ENCODE results near the gene PPP5C.
"Not testable (repeated sequence)": the region's sequence is repeated elsewhere in the genome, so short reads cannot be mapped to it uniquely, and the experiment has no call there.

The PPP5C gene

DNA sequence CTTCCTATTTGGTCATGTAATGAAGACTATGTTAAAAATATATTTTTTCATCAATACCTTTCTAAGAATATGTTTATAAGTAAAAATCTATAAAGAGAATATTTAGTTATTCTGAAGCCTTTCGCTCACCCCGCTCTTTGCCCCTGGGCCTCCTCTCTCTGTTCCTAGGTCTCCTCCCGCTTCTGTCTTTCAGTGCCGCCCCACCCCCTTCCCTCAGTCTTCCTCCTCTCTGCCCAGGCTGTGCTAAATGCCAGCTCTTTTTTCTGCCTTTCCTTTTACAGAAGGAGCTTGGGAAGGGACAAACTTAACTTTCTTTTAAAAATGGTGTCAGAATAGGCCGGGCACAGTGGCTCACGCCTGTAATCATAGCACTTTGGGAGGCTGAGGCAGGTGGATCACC, 27.3 kb upstream of the PPP5C start:
- Mint-ChIP-seq H3K9me3 (no peaks in the 10 kb centered on the region), H3K4me1 (ENCODE audit: low read depth) (no peaks in the 10 kb centered on the region), H3K27ac (no peak overlapping the region), H3K36me3 (ENCODE audit: low read depth) (no peaks in the 10 kb centered on the region), H3K4me3 (no peak overlapping the region), H3K27me3 (ENCODE audit: low read depth) (no peaks in the 10 kb centered on the region)
- DNase-seq (ENCODE audit: low spot score), result no peak

- Mint-ChIP-seq H3K9me3 (no peaks in the 10 kb centered on the region), H3K27ac (no peak overlapping the region), H3K36me3 (ENCODE audit: low read depth) (no peaks in the 10 kb centered on the region), H3K4me1 (ENCODE audit: low read depth) (no peaks in the 10 kb centered on the region), H3K27me3 (ENCODE audit: low read depth) (no peaks in the 10 kb centered on the region), H3K4me3 (no peak overlapping the region)
- no peak for DNase-seq (ENCODE audit: low spot score)
Measured at GRCh38 chr19:46320559-46320958, 26.3 kb upstream of the PPP5C start.

DNA sequence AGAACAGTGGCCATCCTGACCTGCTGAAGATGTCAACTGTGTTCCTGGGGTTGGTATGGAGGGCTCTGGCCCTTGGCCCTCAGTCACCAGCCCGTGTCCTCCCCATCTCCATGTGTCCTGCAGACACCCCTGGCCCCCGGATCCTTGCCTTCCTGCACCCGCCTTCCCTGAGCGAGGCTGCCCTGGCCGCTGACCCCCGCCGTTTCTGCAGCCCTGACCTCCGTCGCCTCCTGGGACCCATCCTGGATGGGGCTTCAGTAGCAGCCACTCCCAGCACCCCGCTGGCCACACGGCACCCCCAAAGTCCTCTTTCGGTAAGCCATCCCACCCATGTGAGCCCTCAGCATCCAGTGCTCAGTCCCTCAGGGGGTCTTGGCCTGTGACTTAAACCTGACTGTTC, 25.2 kb upstream of the PPP5C start:
- Mint-ChIP-seq H3K9me3 (peaks cover 7% of the 10 kb centered on the region), H3K27me3 (ENCODE audit: low read depth) (no peaks in the 10 kb centered on the region), H3K36me3 (ENCODE audit: low read depth) (no peaks in the 10 kb centered on the region), H3K4me3 (no peak overlapping the region), H3K27ac (no peak overlapping the region), H3K4me1 (ENCODE audit: low read depth) (no peaks in the 10 kb centered on the region)
- DNase-seq (ENCODE audit: low spot score), result no peak

- not testable (repeated sequence) for H3K4me3 Mint-ChIP-seq; H3K27ac Mint-ChIP-seq; H3K27me3 Mint-ChIP-seq (ENCODE audit: low read depth); H3K36me3 Mint-ChIP-seq (ENCODE audit: low read depth); DNase-seq (ENCODE audit: low spot score); H3K4me1 Mint-ChIP-seq (ENCODE audit: low read depth)
- peaks cover 16% of the 10 kb centered on the region for H3K9me3 Mint-ChIP-seq
Measured at GRCh38 chr19:46323227-46323626, 23.7 kb upstream of the PPP5C start.

DNA sequence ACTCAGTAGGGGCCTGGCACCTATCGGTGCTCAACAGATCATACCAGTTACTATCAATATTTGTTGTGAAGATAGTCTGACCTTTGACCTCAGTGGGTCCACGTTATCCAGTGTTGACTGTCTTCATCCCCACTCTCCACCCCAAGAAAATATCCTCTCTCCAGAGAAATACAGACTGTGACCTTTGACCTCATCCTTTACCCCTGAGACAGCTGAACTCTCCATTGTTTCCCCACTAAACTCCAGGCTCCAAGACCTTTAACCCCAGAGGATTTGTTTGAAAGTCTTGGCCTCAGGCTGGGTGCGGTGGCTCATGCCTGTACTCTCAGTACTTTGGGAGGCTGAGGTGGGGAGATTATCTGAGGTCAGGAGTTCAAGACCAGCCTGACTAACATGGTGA, 22.6 kb upstream of the PPP5C start:
- Mint-ChIP-seq H3K27me3 (ENCODE audit: low read depth) (no peaks in the 10 kb centered on the region), H3K9me3 (peaks cover 23% of the 10 kb centered on the region), H3K36me3 (ENCODE audit: low read depth) (no peaks in the 10 kb centered on the region), H3K27ac (no peak overlapping the region), H3K4me3 (no peak overlapping the region), H3K4me1 (ENCODE audit: low read depth) (no peaks in the 10 kb centered on the region)
- no peak for DNase-seq (ENCODE audit: low spot score)

- Mint-ChIP-seq H3K4me1 (ENCODE audit: low read depth) (no peaks in the 10 kb centered on the region), H3K27me3 (ENCODE audit: low read depth) (no peaks in the 10 kb centered on the region), H3K4me3 (no peak overlapping the region), H3K36me3 (ENCODE audit: low read depth) (no peaks in the 10 kb centered on the region), H3K27ac (no peak overlapping the region), H3K9me3 (peaks cover 34% of the 10 kb centered on the region)
- DNase-seq (ENCODE audit: low spot score), result no peak
Measured at GRCh38 chr19:46326608-46327007, 20.3 kb upstream of the PPP5C start.

DNA sequence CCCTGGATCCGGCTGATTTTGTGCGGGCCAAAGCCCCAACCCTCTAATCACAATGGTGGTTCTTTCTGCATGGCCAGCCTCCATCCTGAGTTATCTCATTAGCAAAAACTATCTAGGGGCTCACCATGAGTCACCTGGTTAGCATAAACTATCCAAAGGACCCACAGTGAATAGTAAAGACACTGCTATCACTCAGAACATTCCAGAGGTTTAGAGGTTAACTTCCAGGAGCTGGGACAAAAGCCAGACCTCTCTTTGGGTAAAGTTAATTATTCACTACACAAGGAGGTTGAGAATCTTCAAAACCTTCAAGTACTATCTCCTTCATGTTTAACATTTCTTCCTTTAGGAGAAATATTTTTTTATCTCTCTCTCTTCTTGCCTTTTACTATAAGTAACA, 18.8 kb upstream of the PPP5C start:
- H3K4me3 Mint-ChIP-seq, result no peak overlapping the region
- H3K27me3 Mint-ChIP-seq (ENCODE audit: low read depth), result no peaks in the 10 kb centered on the region
- H3K4me1 Mint-ChIP-seq (ENCODE audit: low read depth), result no peaks in the 10 kb centered on the region
- no peak overlapping the region for H3K27ac Mint-ChIP-seq
- no peak for DNase-seq (ENCODE audit: low spot score)
- no peaks in the 10 kb centered on the region for H3K36me3 Mint-ChIP-seq (ENCODE audit: low read depth)
- peaks cover 34% of the 10 kb centered on the region for H3K9me3 Mint-ChIP-seq

- Mint-ChIP-seq H3K4me1 (ENCODE audit: low read depth) (no peaks in the 10 kb centered on the region), H3K36me3 (ENCODE audit: low read depth) (no peaks in the 10 kb centered on the region), H3K4me3 (no peak overlapping the region), H3K9me3 (peaks cover 34% of the 10 kb centered on the region), H3K27ac (no peak overlapping the region), H3K27me3 (ENCODE audit: low read depth) (no peaks in the 10 kb centered on the region)
- DNase-seq (ENCODE audit: low spot score), result no peak
Measured at GRCh38 chr19:46330319-46330918, 16.5 kb upstream of the PPP5C start.

GRCh38 chr19:46337487-46337886, 9.4 kb upstream of the PPP5C start:
- Mint-ChIP-seq H3K4me1 (ENCODE audit: low read depth) (no peaks in the 10 kb centered on the region), H3K36me3 (ENCODE audit: low read depth) (no peaks in the 10 kb centered on the region), H3K4me3 (no peak overlapping the region), H3K27ac (no peak overlapping the region), H3K27me3 (ENCODE audit: low read depth) (peaks cover 17% of the 10 kb centered on the region), H3K9me3 (no peaks in the 10 kb centered on the region)
- DNase-seq (ENCODE audit: low spot score), result no peak

GRCh38 chr19:46339446-46339845, 7.4 kb upstream of the PPP5C start:
- no peak overlapping the region for H3K27ac Mint-ChIP-seq
- H3K36me3 Mint-ChIP-seq (ENCODE audit: low read depth), result no peaks in the 10 kb centered on the region
- no peaks in the 10 kb centered on the region for H3K4me1 Mint-ChIP-seq (ENCODE audit: low read depth)
- peaks cover 28% of the 10 kb centered on the region for H3K27me3 Mint-ChIP-seq (ENCODE audit: low read depth)
- no peak for DNase-seq (ENCODE audit: low spot score)
- no peak overlapping the region for H3K4me3 Mint-ChIP-seq
- no peaks in the 10 kb centered on the region for H3K9me3 Mint-ChIP-seq

- Mint-ChIP-seq H3K4me3 (no peak overlapping the region), H3K4me1 (ENCODE audit: low read depth) (no peaks in the 10 kb centered on the region), H3K27me3 (ENCODE audit: low read depth) (peaks cover 28% of the 10 kb centered on the region), H3K27ac (no peak overlapping the region), H3K9me3 (no peaks in the 10 kb centered on the region), H3K36me3 (ENCODE audit: low read depth) (no peaks in the 10 kb centered on the region)
- DNase-seq (ENCODE audit: low spot score), result no peak
Measured at GRCh38 chr19:46340051-46340659, 6.7 kb upstream of the PPP5C start.

- no peaks in the 10 kb centered on the region for H3K36me3 Mint-ChIP-seq (ENCODE audit: low read depth)
- H3K27me3 Mint-ChIP-seq (ENCODE audit: low read depth), result peaks cover 28% of the 10 kb centered on the region
- H3K4me3 Mint-ChIP-seq, result no peak overlapping the region
- H3K9me3 Mint-ChIP-seq, result no peaks in the 10 kb centered on the region
- H3K4me1 Mint-ChIP-seq (ENCODE audit: low read depth), result peaks cover 5% of the 10 kb centered on the region
- DNase-seq (ENCODE audit: low spot score), result no peak
- H3K27ac Mint-ChIP-seq, result no peak overlapping the region
Measured at GRCh38 chr19:46341937-46342336, 5.0 kb upstream of the PPP5C start.

GRCh38 chr19:46344363-46344762, 2.5 kb upstream of the PPP5C start:
- peaks cover 16% of the 10 kb centered on the region for H3K36me3 Mint-ChIP-seq (ENCODE audit: low read depth)
- H3K4me1 Mint-ChIP-seq (ENCODE audit: low read depth), result peaks cover 23% of the 10 kb centered on the region
- H3K9me3 Mint-ChIP-seq, result no peaks in the 10 kb centered on the region
- no peak for DNase-seq (ENCODE audit: low spot score)
- no peak overlapping the region for H3K27ac Mint-ChIP-seq
- H3K4me3 Mint-ChIP-seq, result no peak overlapping the region
- H3K27me3 Mint-ChIP-seq (ENCODE audit: low read depth), result peaks cover 25% of the 10 kb centered on the region

DNA sequence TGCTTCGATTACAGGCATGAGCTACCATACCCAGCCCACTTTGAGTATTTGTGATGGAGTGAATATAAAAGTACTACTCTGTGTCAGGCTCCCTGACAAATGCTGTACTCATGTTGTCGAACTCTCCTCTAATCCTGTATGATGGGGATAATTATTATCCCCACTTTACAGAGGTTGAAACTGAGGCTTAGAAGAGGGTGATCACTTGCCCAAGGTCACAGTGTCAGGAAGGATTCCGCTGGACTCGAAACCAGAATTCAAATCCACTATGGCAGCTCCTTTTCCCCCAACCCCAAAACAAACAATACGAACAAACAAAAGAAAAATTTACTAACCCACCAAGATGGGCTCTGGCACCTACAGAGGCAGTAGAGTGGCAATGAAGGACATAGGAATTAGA, 1.7 kb upstream of the PPP5C start:
- Mint-ChIP-seq H3K4me1 (ENCODE audit: low read depth) (peaks cover 31% of the 10 kb centered on the region), H3K9me3 (no peaks in the 10 kb centered on the region), H3K27ac (no peak overlapping the region), H3K27me3 (ENCODE audit: low read depth) (peaks cover 25% of the 10 kb centered on the region), H3K4me3 (peak overlapping the region; percentile 94), H3K36me3 (ENCODE audit: low read depth) (peaks cover 23% of the 10 kb centered on the region)
- no peak for DNase-seq (ENCODE audit: low spot score)

- Mint-ChIP-seq H3K9me3 (no peaks in the 10 kb centered on the region), H3K27me3 (ENCODE audit: low read depth) (peaks cover 11% of the 10 kb centered on the region), H3K36me3 (ENCODE audit: low read depth) (peaks cover 30% of the 10 kb centered on the region), H3K4me3 (peak overlapping the region; percentile 94), H3K4me1 (ENCODE audit: low read depth) (peaks cover 47% of the 10 kb centered on the region), H3K27ac (peak overlapping the region; percentile 84)
- DNase-seq (ENCODE audit: low spot score), result no peak
Measured at GRCh38 chr19:46347572-46347883, 641 bp downstream of the PPP5C start.

Measured in T-helper 2 cell treated with Interferon-gamma antibody and Interleukin-4, amounts not matched to agents 5 μg/mL and 100 μg/mL, for 36 hours (primary cell).